ENCODE measurements around the gene SPOCK3. TPM values are rescaled to one million over a fixed set of nuclear protein-coding genes. Genes with fewer than 3 reads are reported as not detected.

SPOCK3 gene
- total RNA-seq, 1 donor, result 0.10 TPM

DNA sequence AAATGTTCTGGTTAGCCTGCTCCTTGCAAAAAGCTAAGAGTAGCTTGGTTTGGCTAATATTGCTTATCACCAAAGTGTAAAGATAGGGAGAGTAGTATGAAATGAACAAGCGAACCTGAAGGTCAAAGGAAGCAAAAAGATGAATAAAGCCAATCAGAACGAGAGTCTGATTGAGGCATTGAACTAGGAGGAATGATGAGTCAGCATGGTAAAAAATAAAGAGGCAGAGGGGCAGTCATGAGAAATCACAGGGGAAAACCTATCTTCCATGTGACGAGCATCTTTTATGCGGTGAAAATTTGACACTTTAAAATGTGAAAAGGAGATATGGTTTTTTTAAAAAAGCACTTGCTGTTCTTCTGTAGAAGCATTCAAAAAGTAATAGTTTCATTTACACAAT, 533.7 kb downstream of the SPOCK3 start:
- Histone ChIP-seq H3K27me3 (ENCODE audit: insufficient read depth, low read length) (no peaks in the 10 kb centered on the region), H3K9me3 (ENCODE audit: low read depth, low read length) (no peaks in the 10 kb centered on the region), H3K4me1 (ENCODE audit: insufficient read depth, low read length) (no peaks in the 10 kb centered on the region), H3K4me3 (ENCODE audit: low read length) (no peak overlapping the region)

- no peaks in the 10 kb centered on the region for H3K4me1 ChIP-seq (ENCODE audit: insufficient read depth, low read length)
- H3K4me3 ChIP-seq (ENCODE audit: low read length), result no peak overlapping the region
- no peaks in the 10 kb centered on the region for H3K9me3 ChIP-seq (ENCODE audit: low read depth, low read length)
- no peaks in the 10 kb centered on the region for H3K27me3 ChIP-seq (ENCODE audit: insufficient read depth, low read length)
These were observed 545.5 kb downstream of the SPOCK3 start for GRCh38 chr4:166688835-166689234.

DNA sequence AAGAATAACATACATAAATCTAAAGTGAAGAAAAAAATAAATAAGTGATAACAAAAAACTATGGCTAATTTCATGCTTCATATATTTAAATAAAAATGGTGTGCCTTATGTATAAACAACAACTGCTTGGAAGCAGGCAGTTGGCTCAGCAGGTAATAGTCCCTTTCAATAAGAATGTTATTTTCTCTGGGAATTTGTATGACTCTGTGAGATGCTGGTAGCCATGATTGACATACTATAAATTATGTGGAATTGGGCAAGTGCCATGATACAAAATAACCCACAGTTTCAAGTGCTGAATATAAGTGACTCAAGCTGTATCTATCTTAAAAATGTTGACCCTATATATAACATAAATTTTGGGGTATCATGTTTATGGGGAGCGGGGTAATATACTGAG, 546.5 kb downstream of the SPOCK3 start:
- Histone ChIP-seq H3K4me1 (ENCODE audit: insufficient read depth, low read length) (no peaks in the 10 kb centered on the region), H3K9me3 (ENCODE audit: low read depth, low read length) (no peaks in the 10 kb centered on the region), H3K27me3 (ENCODE audit: insufficient read depth, low read length) (no peaks in the 10 kb centered on the region), H3K4me3 (ENCODE audit: low read length) (no peak overlapping the region)

All from mononuclear cell (primary cell).